ENCODE data around the gene CYBA. TPM values are rescaled to one million over a fixed set of nuclear protein-coding genes. Genes with fewer than 3 reads are reported as not detected.

CYBA gene
- total and polyA plus RNA-seq, 9 of the 15 experiments (the other 6 are each of a cell fraction or from before 2014, with no cell fraction given) = 0.34 to 683 (median 93.0) TPM

GRCh38 chr16:88608076-88608475 is 42.8 kb downstream of the CYBA start:
- CTCF ChIA-PET (ENCODE audit: low intra/inter-chr PET ratio) = no interaction called here
- Histone ChIP-seq H4K20me1 (replicated peaks; ENCODE audit: control insufficient read depth, insufficient read depth, low read length) (peaks cover 4% of the 10 kb centered on the region; the same call in 1 of the 2 replicates), H3K9me3 (replicated peaks; ENCODE audit: control insufficient read depth, insufficient read depth, low read depth, low read length) (no peaks in the 10 kb centered on the region), H3K79me2 (ENCODE audit: control insufficient read depth, insufficient read depth, low read length) (peaks cover 3% of the 10 kb centered on the region; the same call in 1 of the 3 replicates), H3K27ac (ENCODE audit: extremely low read depth, low read depth, low read length) (no peak overlapping the region), H3K4me3 (no peak overlapping the region), H3K9me1 (ENCODE audit: control insufficient read depth, insufficient read depth, low read length) (no peaks in the 10 kb centered on the region), H3K4me1 (replicated peaks in 1 of 2; ENCODE audit: control insufficient read depth in 2 of 2, insufficient read depth in 2 of 2, low read length in 2 of 2) (peaks cover 0 to 6% of the 10 kb centered on the region in 2 experiments; a peak in 1 of 5 replicates), H3K27me3 (ENCODE audit: control insufficient read depth in 2 of 2, insufficient read depth in 2 of 2, low read length in 2 of 2) (no peaks in the 10 kb centered on the region), H3K4me2 (ENCODE audit: insufficient read depth, low read length) (no peak overlapping the region), H3K9ac (ENCODE audit: insufficient read depth in 1 of 2, low read depth in 2 of 2, low read length in 2 of 2) (no peak overlapping the region), H3K36me3 (ENCODE audit: control insufficient read depth, insufficient read depth, low read length) (peaks cover 86% of the 10 kb centered on the region), H2AFZ (ENCODE audit: low read depth, low read length) (no peak overlapping the region)
- no TSS peak for BruUV-seq (replicated peaks)
- in situ Hi-C loops (cut with MboI) (no loop called here), intact Hi-C loops (cut with micrococcal nuclease) (no loop called here)
- TF ChIP-seq HMG20B (CRISPR knock-in tag; IDR thresholded peaks at IDR 0.05) (no peak), ERF (CRISPR knock-in tag; IDR thresholded peaks at IDR 0.05) (no peak), RNF2 (IDR thresholded peaks at IDR 0.05) (no peak), NFE2 (IDR thresholded peaks at IDR 0.05; ENCODE audit: low read depth) (no peak)
- WGBS (ENCODE audit: insufficient coverage, low coverage, missing lambda C conversion rate) = 87% methylated on average over 6 of the region's 6 CpGs
- ATAC-seq = no peak
- POLR2A ChIA-PET = interaction anchor here (1.1 to 1.6 kb wide), 2 partner anchors 10 to 31 kb away, joined by 4 to 7 read pairs; no protein-coding TSS in a partner anchor
- no peak for DNase-seq (ENCODE audit: extremely low read depth in 1 of 4, low spot score in 3 of 4)
- no peak for FAIRE-seq

- no peak for ATAC-seq
- intact Hi-C loops (cut with micrococcal nuclease) = no loop called here
- CTCF ChIA-PET (ENCODE audit: low intra/inter-chr PET ratio) = no interaction called here
- H3K4me3 ChIP-seq = no peak overlapping the region
- WGBS (ENCODE audit: insufficient coverage, low coverage, missing lambda C conversion rate) = 93% methylated on average over 17 of the region's 17 CpGs
- in situ Hi-C loops (cut with MboI) = no loop called here
- no peak overlapping the region for H3K4me2 ChIP-seq (ENCODE audit: insufficient read depth, low read length)
- H3K27me3 ChIP-seq (ENCODE audit: control insufficient read depth in 2 of 2, insufficient read depth in 2 of 2, low read length in 2 of 2) = no peaks in the 10 kb centered on the region
- 0 out of 4 replicates have a peak overlapping the region, but pooled peaks of 1 of the 2 experiments have one; percentile 24 for H3K9ac ChIP-seq (ENCODE audit: insufficient read depth in 1 of 2, low read depth in 2 of 2, low read length in 2 of 2)
- H3K79me2 ChIP-seq (ENCODE audit: control insufficient read depth, insufficient read depth, low read length) = no peaks in the 10 kb centered on the region
- no peaks in the 10 kb centered on the region for H3K9me1 ChIP-seq (ENCODE audit: control insufficient read depth, insufficient read depth, low read length)
- H3K27ac ChIP-seq (ENCODE audit: extremely low read depth, low read depth, low read length) = no peak overlapping the region
- no peak for FAIRE-seq
- peaks cover 86% of the 10 kb centered on the region for H3K36me3 ChIP-seq (ENCODE audit: control insufficient read depth, insufficient read depth, low read length)
- peak; percentile 81 for TF ChIP-seq CEBPB (tag; IDR thresholded peaks at IDR 0.05)
- no peak for TF ChIP-seq ARID4B (CRISPR knock-in tag; IDR thresholded peaks at IDR 0.05)
- no peaks in the 10 kb centered on the region for H4K20me1 ChIP-seq (replicated peaks; ENCODE audit: control insufficient read depth, insufficient read depth, low read length)
- no TSS peak for BruUV-seq (replicated peaks)
- POLR2A ChIA-PET = no interaction called here
- H3K9me3 ChIP-seq (replicated peaks; ENCODE audit: control insufficient read depth, insufficient read depth, low read depth, low read length) = no peaks in the 10 kb centered on the region
- peaks cover 0 to 2% of the 10 kb centered on the region in 2 experiments; a peak in 1 of 5 replicates for H3K4me1 ChIP-seq (replicated peaks in 1 of 2; ENCODE audit: control insufficient read depth in 2 of 2, insufficient read depth in 2 of 2, low read length in 2 of 2)
- H2AFZ ChIP-seq (ENCODE audit: low read depth, low read length) = no peak overlapping the region
- DNase-seq (ENCODE audit: extremely low read depth in 1 of 4, low spot score in 3 of 4) = no peak
These were observed 44.6 kb downstream of the CYBA start for GRCh38 chr16:88606148-88606757.
